ENCODE results near the gene PLPP1. TPM values are rescaled to one million over a fixed set of nuclear protein-coding genes. Genes with fewer than 3 reads are reported as not detected.

Gene PLPP1
- total and polyA plus RNA-seq, 2 of the 13 experiments (the other 11 are each of a cell fraction or from before 2014, with no cell fraction given), result 7.3 to 12.1 TPM

GRCh38 chr5:55429613-55430253, 105.0 kb downstream of the PLPP1 start (continued):
- TF ChIP-seq HIC2 (CRISPR knock-in tag; IDR thresholded peaks at IDR 0.05; ENCODE audit: low read depth) (0 out of 2 replicates have a peak, but pooled peaks have one; percentile 25), SNAI1 (CRISPR knock-in tag; IDR thresholded peaks at IDR 0.05; ENCODE audit: borderline replicate concordance) (no peak), ZNF431 (CRISPR knock-in tag; IDR thresholded peaks at IDR 0.05; ENCODE audit: borderline replicate concordance, low read depth) (no peak), ZFY (CRISPR knock-in tag; IDR thresholded peaks at IDR 0.05) (no peak), E2F5 (CRISPR knock-in tag; conservative IDR thresholded peaks at IDR 0.05) (no peak), TRIM24 (CRISPR knock-in tag; IDR thresholded peaks at IDR 0.05) (no peak), MTA3 (CRISPR knock-in tag; IDR thresholded peaks at IDR 0.05) (no peak), ZNF263 (CRISPR knock-in tag; IDR thresholded peaks at IDR 0.05) (no peak), ZEB1 (IDR thresholded peaks at IDR 0.05; ENCODE audit: insufficient replicate concordance, low read depth) (no peak), ZNF296 (CRISPR knock-in tag; conservative IDR thresholded peaks at IDR 0.05) (no peak; the same call in 1 of the 2 replicates), NFIC (IDR thresholded peaks at IDR 0.05; ENCODE audit: low read length) (peak; percentile 70; the same call in 1 of the 2 replicates), ZNF441 (CRISPR knock-in tag; IDR thresholded peaks at IDR 0.05; ENCODE audit: borderline replicate concordance) (no peak), HNRNPUL1 (IDR thresholded peaks at IDR 0.05; ENCODE audit: low read depth, low read length) (no peak), SP5 (CRISPR knock-in tag; IDR thresholded peaks at IDR 0.05; ENCODE audit: borderline replicate concordance, low read depth) (0 out of 2 replicates have a peak, but pooled peaks have one; percentile 21), RFX5 (IDR thresholded peaks at IDR 0.05; ENCODE audit: low read depth, low read length) (no peak), FOXA3 (CRISPR knock-in tag; IDR thresholded peaks at IDR 0.05) (peak; percentile 61; the same call in 1 of the 2 replicates), GZF1 (CRISPR knock-in tag; IDR thresholded peaks at IDR 0.05) (no peak)
- TF ChIP-seq, protein P1, sequence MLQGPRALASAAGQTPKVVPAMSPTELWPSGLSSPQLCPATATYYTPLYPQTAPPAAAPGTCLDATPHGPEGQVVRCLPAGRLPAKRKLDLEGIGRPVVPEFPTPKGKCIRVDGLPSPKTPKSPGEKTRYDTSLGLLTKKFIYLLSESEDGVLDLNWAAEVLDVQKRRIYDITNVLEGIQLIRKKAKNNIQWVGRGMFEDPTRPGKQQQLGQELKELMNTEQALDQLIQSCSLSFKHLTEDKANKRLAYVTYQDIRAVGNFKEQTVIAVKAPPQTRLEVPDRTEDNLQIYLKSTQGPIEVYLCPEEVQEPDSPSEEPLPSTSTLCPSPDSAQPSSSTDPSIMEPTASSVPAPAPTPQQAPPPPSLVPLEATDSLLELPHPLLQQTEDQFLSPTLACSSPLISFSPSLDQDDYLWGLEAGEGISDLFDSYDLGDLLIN (CRISPR knock-in tag; IDR thresholded peaks at IDR 0.05; ENCODE audit: borderline replicate concordance), result no peak
- TF ChIP-seq, protein P2, sequence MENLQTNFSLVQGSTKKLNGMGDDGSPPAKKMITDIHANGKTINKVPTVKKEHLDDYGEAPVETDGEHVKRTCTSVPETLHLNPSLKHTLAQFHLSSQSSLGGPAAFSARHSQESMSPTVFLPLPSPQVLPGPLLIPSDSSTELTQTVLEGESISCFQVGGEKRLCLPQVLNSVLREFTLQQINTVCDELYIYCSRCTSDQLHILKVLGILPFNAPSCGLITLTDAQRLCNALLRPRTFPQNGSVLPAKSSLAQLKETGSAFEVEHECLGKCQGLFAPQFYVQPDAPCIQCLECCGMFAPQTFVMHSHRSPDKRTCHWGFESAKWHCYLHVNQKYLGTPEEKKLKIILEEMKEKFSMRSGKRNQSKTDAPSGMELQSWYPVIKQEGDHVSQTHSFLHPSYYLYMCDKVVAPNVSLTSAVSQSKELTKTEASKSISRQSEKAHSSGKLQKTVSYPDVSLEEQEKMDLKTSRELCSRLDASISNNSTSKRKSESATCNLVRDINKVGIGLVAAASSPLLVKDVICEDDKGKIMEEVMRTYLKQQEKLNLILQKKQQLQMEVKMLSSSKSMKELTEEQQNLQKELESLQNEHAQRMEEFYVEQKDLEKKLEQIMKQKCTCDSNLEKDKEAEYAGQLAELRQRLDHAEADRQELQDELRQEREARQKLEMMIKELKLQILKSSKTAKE (CRISPR knock-in tag; IDR thresholded peaks at IDR 0.05; ENCODE audit: borderline replicate concordance), result no peak
- TF ChIP-seq, protein P3, sequence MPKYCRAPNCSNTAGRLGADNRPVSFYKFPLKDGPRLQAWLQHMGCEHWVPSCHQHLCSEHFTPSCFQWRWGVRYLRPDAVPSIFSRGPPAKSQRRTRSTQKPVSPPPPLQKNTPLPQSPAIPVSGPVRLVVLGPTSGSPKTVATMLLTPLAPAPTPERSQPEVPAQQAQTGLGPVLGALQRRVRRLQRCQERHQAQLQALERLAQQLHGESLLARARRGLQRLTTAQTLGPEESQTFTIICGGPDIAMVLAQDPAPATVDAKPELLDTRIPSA (CRISPR knock-in tag; IDR thresholded peaks at IDR 0.05; ENCODE audit: borderline replicate concordance), result no peak

Measured in HepG2 (cell line).